DND-41 (cell line): ENCODE results near the gene CSN1S1.

Experiments used
- CTCF ChIP-seq: IDR thresholded peaks from 2 replicates; pipeline ENCODE4 v1.5.1; 2012; ENCODE audit warnings: borderline replicate concordance, low read length, moderate library complexity, mild to moderate bottlenecking; ENCODE audit not compliant: poor library complexity, severe bottlenecking; ENCODE audit errors: extremely low read depth
- EZH2 ChIP-seq: IDR thresholded peaks from 3 replicates; pipeline ENCODE4 v1.6.1; 2012; ENCODE audit warnings: borderline replicate concordance, low read depth, mild to moderate bottlenecking, moderate library complexity, low read length, inconsistent platforms; ENCODE audit not compliant: severe bottlenecking

GRCh38 chr4:69894721-69895120 is 36.1 kb upstream of the CSN1S1 start:
- TF ChIP-seq CTCF, result no peak
- no peak for TF ChIP-seq EZH2
